Fibroblast of skin of back (primary cell): Measurements from ENCODE around the gene OR2J3. TPM values are rescaled to one million over a fixed set of nuclear protein-coding genes. Genes with fewer than 3 reads are reported as not detected.
"Not testable (repeated sequence)": the region's sequence is repeated elsewhere in the genome, so short reads cannot be mapped to it uniquely, and the experiment has no call there.

Experiments used
- DNase-seq: peaks from one replicate; pipeline ENCODE4 v3.0.0-alpha.2; 2013
- polyA plus RNA-seq, 2 experiments: library from polyadenylated mRNA; unstranded; fragments of 120-200 nt; gene quantifications; one replicate each; pipeline ENCODE4 v1.2.1, GENCODE V29; 2013; ENCODE audit not compliant: insufficient read length in 2 of 2

The OR2J3 gene
- not detected for polyA plus RNA-seq (2013, experiment 1 of 2; ENCODE audit: insufficient read length)
- polyA plus RNA-seq (2013, experiment 2 of 2; ENCODE audit: insufficient read length): not detected

DNA sequence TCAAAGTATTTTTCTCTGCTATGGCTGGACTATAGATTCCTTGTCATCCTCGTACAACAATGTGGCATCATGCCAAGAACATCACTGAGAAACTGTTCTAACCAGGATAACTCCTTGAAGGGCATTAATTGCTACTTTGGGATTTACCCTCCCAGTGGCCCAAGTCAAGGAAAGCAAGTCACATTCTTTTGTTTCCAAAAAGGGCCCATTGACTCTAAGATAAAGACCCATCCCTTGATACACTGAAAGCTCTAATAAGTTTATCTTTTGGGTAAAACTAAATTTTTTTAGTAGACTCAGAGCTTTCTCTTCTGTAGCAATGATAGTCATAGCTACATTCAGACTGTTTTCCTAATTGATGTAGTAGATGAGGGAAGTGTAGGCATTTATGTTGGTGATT, at the start of gene OR2J3:
OR2J3 (plus strand) TSS at position 301 of the 400 bp plus-strand sequence. CDS start 3,833 bp downstream, outside the sequence.
- DNase-seq: no peak

DNA sequence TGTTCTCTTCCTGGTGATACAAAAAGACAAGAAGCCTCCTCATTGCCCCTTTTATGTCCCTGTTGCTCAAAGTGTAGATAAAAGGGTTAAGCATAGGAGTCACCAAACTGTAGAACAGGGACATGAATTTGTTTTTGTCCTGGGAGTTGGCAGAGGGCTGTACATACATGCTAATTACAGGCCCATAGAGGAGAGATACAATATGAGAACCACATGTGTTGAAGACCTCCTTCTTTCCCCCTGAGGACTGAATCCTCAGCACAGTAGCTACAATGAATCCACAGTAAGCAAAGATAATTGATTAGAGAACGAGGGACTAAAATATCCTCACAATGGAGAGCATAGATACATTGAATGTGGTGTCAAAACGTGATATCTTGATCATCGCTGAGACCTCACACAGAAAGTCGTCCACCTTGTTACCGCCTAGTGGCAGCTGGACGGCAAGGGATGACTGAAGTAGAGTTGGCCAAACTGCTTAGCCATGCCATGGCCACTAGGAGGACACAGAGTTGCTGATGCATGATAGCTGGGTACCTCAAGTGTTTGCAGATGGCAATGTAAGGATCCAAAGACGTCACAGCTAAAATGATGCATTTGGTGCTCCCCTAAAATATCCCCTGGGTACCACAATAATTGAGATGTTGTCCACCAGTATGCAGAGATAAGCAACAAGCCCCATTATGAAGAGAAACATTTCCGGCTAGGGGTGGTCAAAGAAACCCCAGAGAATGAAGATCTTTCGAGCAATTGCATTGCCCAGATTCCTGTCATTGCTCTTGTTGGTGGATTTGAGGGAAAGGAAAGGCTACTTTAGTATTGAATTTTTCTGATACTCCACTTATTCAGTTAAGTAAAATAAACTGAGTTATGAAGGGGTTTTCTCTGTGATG, 35.8 kb upstream of the OR2J3 start:
- DNase-seq: peak; percentile 23

DNA sequence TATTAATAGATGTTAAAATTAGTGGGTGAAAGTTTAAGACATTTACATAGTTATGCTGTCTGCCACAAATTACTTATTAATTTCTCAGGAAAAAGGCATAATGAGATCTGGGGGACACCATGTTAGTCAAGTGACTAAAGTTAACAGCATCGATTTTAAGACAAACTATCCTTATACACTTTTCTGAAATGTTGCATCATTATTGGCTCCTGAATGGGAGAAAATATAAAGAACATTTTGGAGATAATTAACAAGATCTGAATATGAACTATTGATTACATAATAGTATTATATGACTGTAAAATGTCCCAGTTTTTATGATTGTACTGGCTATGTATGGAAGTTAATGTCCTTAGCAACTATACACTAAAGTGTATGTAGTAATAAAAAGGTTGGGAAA, 28.7 kb upstream of the OR2J3 start:
- DNase-seq: no peak

DNA sequence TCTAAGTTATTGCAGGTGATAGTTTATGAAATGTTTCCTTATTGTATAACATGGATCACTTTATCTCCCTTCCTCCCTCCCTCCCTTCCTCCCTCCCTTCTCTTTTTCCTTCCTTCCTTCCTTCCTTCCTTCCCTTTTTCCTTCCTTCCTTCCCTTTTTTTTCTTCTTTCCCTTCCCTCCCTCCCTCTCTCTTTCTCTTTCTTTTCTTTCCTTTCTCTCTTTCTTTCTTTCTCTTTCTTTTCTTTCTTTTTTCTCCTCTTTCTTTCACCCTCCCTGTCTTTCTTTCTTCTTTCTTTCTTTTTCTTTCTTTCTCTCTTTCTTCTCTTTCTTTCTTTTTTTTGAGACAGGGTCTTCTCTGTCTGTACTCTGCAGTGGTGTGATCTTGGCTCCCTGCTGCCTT, 26.5 kb upstream of the OR2J3 start:
- no peak for DNase-seq

GRCh38 chr6:29082457-29082856, 25.4 kb upstream of the OR2J3 start:
- no peak for DNase-seq

DNA sequence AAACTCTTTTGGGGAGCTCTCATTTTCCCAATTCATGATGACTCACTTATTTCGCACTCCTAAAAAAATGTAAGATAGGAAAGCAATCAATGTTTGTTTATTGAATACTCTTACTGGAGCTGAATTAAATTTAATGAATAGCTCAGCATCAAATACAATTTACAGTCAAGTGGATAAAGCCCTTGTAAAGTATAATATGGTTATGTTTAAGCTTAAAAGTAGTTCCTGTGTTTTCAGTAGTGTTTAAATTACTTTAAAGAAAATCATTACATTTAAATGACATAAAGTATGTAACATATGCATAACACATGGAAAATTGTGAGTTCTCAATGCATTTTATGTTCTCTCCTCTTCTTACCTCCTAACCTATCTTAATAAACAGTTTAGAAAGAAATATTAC, 20.6 kb upstream of the OR2J3 start, which contains the start of gene OR2B3:
OR2B3 (minus strand) TSS at position 101 of the 400 bp plus-strand sequence; CDS start at position 36, 65 bp downstream.
- DNase-seq: no peak

DNA sequence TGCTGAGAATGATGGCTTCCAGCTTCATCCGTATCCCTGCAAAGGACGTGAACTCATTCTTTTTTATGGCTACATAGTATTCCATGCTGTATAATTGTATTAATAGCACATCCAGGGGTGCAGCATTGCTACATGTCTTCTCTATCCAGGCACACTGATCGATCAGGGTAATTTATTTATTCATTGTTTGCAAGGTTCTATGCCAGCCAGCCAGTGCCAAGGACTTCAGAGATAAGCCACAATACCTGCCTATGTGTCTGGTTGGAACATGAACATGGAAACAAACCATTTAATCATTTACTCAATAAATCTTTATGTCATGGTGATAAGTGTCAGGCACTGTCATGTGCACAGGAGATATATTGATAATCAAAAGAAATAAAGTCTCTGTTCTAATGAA, 14.9 kb upstream of the OR2J3 start:
- DNase-seq: no peak

- no peak for DNase-seq
These were observed 10.1 kb upstream of the OR2J3 start for GRCh38 chr6:29097803-29098202.

- DNase-seq: no peak
These were observed 8.7 kb upstream of the OR2J3 start, which contains the start of gene OR2J1 for GRCh38 chr6:29099190-29099589. Gene OR2J1 (plus strand): TSS chr6:29099490. CDS start chr6:29100943, 1,453 bp downstream.

GRCh38 chr6:29112135-29112534, 4.3 kb downstream of the OR2J3 start:
- no peak for DNase-seq

GRCh38 chr6:29114964-29115363, 7.1 kb downstream of the OR2J3 start:
- not testable (repeated sequence) for DNase-seq

- no peak for DNase-seq
These were observed 21.6 kb downstream of the OR2J3 start for GRCh38 chr6:29129326-29130012.

- DNase-seq: no peak
These were observed 22.8 kb downstream of the OR2J3 start for GRCh38 chr6:29130644-29131043.

- no peak for DNase-seq
These were observed 23.8 kb downstream of the OR2J3 start for GRCh38 chr6:29131691-29132090.

- DNase-seq: no peak
These were observed 29.9 kb downstream of the OR2J3 start for GRCh38 chr6:29137724-29138123.

DNA sequence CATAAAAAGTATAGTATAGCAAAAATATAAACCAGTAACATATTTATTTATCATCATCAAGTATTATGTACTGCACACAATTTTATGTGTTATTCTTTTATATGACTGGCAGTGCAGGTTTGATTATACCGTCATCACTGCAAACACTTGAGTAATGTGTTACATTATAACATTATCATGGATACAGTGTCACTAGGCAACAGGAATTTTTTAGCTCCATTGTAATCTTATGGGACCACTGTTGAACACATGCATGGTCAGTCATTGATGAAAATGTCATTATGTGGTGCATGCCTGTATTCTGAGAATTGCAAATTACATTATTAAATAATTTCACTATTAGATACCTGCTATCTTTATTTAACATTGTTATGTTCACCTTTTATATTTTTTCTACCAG, 33.7 kb downstream of the OR2J3 start:
- DNase-seq: no peak

DNA sequence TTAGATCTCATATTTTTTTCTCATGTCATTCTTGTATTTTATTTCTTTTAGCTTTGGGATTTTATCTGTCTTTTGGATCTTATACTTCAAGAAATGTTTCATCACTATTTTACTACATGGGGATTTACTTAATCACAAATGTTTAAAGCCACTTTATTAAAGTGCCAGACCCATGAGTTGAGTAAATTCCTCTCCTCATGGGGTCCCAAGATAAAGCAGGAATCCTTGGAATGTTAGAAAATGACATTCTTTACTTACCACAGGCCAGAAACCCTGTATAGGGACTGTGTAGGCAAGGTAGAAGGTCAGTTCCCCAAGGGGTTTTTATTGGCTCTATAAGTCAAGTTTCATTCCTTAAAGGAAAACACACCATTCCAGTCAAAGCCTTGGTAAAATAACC, 34.5 kb downstream of the OR2J3 start:
- peak; percentile 2 for DNase-seq

GRCh38 chr6:29146179-29146578, 38.3 kb downstream of the OR2J3 start:
- DNase-seq: no peak

DNA sequence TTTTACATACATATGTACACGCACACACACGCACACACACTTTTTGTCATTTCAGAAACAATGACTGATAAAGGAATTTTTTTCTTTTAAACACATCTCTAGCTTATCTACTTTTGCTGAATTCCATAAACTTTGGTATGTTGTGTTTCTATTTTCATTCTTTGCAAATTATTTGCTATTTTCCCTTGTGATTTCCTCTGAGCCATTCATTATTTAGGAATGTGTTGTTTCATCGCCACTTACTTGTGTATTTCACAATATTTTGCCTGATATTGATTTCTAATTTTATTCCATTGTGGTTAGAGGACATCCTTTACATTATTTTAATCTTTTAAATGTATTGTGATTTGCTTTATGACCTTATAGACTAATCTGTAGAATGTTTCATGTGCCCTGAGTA, 39.2 kb downstream of the OR2J3 start:
- no peak for DNase-seq

DNA sequence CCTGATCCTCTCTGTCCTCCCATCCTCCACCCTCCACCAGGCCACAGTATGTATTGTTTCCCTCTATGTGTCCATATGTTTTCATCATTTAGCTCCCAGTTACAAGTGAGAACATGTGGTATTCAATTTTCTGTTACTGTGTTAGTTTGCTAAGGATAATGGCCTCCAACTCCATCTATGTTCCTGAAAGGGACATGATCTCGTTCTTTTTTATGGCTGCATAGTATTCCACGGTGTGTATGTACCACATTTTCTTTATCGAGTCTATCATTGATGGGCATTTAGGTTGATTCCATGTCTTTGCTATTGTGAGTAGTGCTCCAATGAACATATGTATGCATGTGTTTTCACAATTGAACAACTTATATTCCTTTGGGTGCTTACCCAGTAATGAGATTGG, 41.6 kb downstream of the OR2J3 start:
- DNase-seq: not testable (repeated sequence)

GRCh38 chr6:29153083-29153482, 45.2 kb downstream of the OR2J3 start:
- no peak for DNase-seq

DNA sequence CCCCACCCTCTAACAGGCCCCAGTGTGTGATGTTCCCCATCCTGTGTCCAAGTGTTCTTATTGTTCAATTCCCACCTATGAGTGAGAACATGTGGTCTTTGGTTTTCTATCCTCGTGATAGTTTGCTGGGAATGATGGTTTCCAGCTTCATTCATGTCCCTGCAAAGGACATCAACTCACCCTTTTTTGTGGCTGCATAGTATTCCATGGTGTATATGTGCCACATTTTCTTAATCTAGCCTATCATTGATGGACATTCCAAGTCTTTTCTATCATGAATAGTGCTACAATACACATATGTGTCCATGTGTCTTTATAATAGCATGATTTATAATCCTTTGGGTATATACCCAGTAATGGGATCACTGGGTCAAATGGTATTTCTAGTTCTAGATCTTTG, 47.3 kb downstream of the OR2J3 start:
- not testable (repeated sequence) for DNase-seq

DNA sequence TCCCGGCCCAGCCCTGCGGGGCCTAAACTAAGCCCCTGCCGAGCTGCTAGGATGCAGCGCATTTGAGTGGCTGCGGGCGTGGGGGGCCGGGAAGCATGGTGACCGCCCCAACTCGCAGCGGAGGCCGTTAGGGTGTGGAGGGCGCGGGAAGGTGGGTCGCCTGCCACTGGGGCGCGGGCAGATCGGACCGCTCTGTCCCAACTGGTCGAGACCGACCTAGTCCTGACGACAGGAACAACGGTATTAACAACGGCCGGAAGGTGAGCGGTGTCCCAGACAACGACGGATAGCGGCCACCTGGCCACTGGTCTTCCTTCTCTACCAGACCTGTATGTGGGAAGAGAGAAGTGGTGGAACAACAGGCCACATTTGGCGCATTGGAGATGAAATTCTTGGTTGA, 52.1 kb downstream of the OR2J3 start:
- DNase-seq: not testable (repeated sequence)
